Measurements from ENCODE around the gene KCNMA1.

- TF ChIP-seq CTCF (IDR thresholded peaks at IDR 0.05) (no peak), POLR2A (IDR thresholded peaks at IDR 0.05) (no peak)
Observed at GRCh38 chr10:77511498-77512218, 126.0 kb downstream of the KCNMA1 start.
